Measurements from ENCODE around the gene PTPRT.

Gene PTPRT

GRCh38 chr20:42635699-42636411 lies 553.9 kb downstream of the PTPRT start:
- DNase-seq (ENCODE audit: low read depth, low spot score) = no peak

GRCh38 chr20:42634156-42634555 lies 555.5 kb downstream of the PTPRT start:
- no peak for DNase-seq (ENCODE audit: low read depth, low spot score)

GRCh38 chr20:42628683-42629082 lies 561.0 kb downstream of the PTPRT start:
- no peak for DNase-seq (ENCODE audit: low read depth, low spot score)

- DNase-seq (ENCODE audit: low read depth, low spot score) = no peak
These were observed 576.6 kb downstream of the PTPRT start for GRCh38 chr20:42613076-42613475.

- DNase-seq (ENCODE audit: low read depth, low spot score) = no peak
These were observed 577.5 kb downstream of the PTPRT start for GRCh38 chr20:42611889-42612837.

- DNase-seq (ENCODE audit: low read depth, low spot score) = no peak
These were observed 578.3 kb downstream of the PTPRT start for GRCh38 chr20:42611423-42611822.

- DNase-seq (ENCODE audit: low read depth, low spot score) = no peak
These were observed 579.6 kb downstream of the PTPRT start for GRCh38 chr20:42610070-42610469.

GRCh38 chr20:42609618-42610017 lies 580.1 kb downstream of the PTPRT start:
- no peak for DNase-seq (ENCODE audit: low read depth, low spot score)

GRCh38 chr20:42604998-42605956 lies 584.4 kb downstream of the PTPRT start:
- DNase-seq (ENCODE audit: low read depth, low spot score) = no peak

- DNase-seq (ENCODE audit: low read depth, low spot score) = no peak
These were observed 586.1 kb downstream of the PTPRT start for GRCh38 chr20:42603655-42604054.

- DNase-seq (ENCODE audit: low read depth, low spot score) = no peak
These were observed 591.1 kb downstream of the PTPRT start for GRCh38 chr20:42598581-42598980.

GRCh38 chr20:42595625-42596024 lies 594.1 kb downstream of the PTPRT start:
- DNase-seq (ENCODE audit: low read depth, low spot score) = no peak

GRCh38 chr20:42594659-42595058 lies 595.0 kb downstream of the PTPRT start:
- no peak for DNase-seq (ENCODE audit: low read depth, low spot score)

GRCh38 chr20:42594011-42594410 lies 595.7 kb downstream of the PTPRT start:
- no peak for DNase-seq (ENCODE audit: low read depth, low spot score)

- no peak for DNase-seq (ENCODE audit: low read depth, low spot score)
These were observed 599.6 kb downstream of the PTPRT start for GRCh38 chr20:42589976-42590639.

- DNase-seq (ENCODE audit: low read depth, low spot score) = no peak
These were observed 600.9 kb downstream of the PTPRT start for GRCh38 chr20:42588847-42589246.

- no peak for DNase-seq (ENCODE audit: low read depth, low spot score)
These were observed 602.3 kb downstream of the PTPRT start for GRCh38 chr20:42587427-42587826.

- no peak for DNase-seq (ENCODE audit: low read depth, low spot score)
These were observed 608.4 kb downstream of the PTPRT start for GRCh38 chr20:42581311-42581710.

GRCh38 chr20:42576167-42576566 lies 613.5 kb downstream of the PTPRT start:
- no peak for DNase-seq (ENCODE audit: low read depth, low spot score)

GRCh38 chr20:42572320-42573016 lies 617.2 kb downstream of the PTPRT start:
- DNase-seq (ENCODE audit: low read depth, low spot score) = no peak

Measured in smooth muscle cell of the brain vasculature (primary cell).